Measurements from ENCODE around the gene IDH3G. TPM values are rescaled to one million over a fixed set of nuclear protein-coding genes. Genes with fewer than 3 reads are reported as not detected.

The IDH3G gene
- total RNA-seq, 1 experiment from 2014 or later = 43.2 TPM

DNA sequence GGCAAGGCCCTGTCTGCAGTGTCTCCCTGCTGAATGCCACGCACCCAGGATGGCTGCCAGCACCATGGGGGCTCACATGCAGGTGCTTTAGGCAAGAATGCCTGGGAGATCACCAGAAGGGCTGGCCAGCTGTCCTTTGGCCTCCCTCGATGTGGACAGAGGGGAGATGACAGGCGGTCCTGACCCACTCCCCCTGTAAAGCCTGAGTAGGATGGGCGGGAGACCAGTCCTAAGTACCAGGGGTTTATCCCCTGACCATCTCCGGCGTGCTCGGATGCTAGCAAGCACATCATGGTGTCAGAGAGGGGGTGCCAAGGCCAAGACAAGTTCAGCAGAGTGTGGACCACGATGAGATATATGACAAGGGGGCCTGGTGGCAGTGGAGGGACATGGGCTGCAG, 30.9 kb upstream of the IDH3G start:
- Histone ChIP-seq H3T11ph (ENCODE audit: low read length) (no peak overlapping the region), H3K4me1 (ENCODE audit: insufficient read depth, low read length) (peaks cover 3% of the 10 kb centered on the region; the same call in 1 of the 2 replicates), H3K23me2 (ENCODE audit: insufficient read length, low read depth, low read length, poor library complexity, severe bottlenecking) (peaks cover 5% of the 10 kb centered on the region), H3K18ac (ENCODE audit: insufficient read length, low read depth, low read length) (no peak overlapping the region), H3K14ac (ENCODE audit: insufficient read depth, low read length) (no peak overlapping the region), H4K8ac (replicated peaks; ENCODE audit: insufficient read length, low read depth, low read length) (no peak overlapping the region), H4K5ac (ENCODE audit: insufficient read length, low read depth, low read length) (no peak overlapping the region), H2BK20ac (ENCODE audit: low read depth, low read length, poor library complexity, severe bottlenecking) (no peak overlapping the region), H2AFZ (ENCODE audit: low read length) (no peak overlapping the region), H3K9ac (ENCODE audit: extremely low read depth, insufficient read length, low read length) (no peak overlapping the region), H3K9me3 (ENCODE audit: control insufficient read depth, low read depth, low read length) (peaks cover 10% of the 10 kb centered on the region), H3K27ac (ENCODE audit: insufficient read length, low read depth, low read length) (no peak overlapping the region), H4K20me1 (ENCODE audit: control insufficient read depth, insufficient read depth, insufficient read length) (no peaks in the 10 kb centered on the region), H2BK5ac (ENCODE audit: insufficient read length, low read length) (no peak overlapping the region), H3K79me1 (ENCODE audit: insufficient read depth, low read depth, low read length, poor library complexity, severe bottlenecking) (no peaks in the 10 kb centered on the region), H2BK12ac (ENCODE audit: insufficient read length, low read depth, low read length) (no peak overlapping the region), H2BK120ac (ENCODE audit: low read depth, low read length, poor library complexity, severe bottlenecking) (no peak overlapping the region), H3K79me2 (ENCODE audit: insufficient read depth, low read length) (peaks cover 45% of the 10 kb centered on the region; the same call in 1 of the 2 replicates), H3K4me2 (ENCODE audit: insufficient read depth, insufficient read length, low read length) (no peak overlapping the region), H4K91ac (ENCODE audit: insufficient read length, low read depth, low read length) (no peak overlapping the region), H3K56ac (ENCODE audit: insufficient read length, low read depth, low read length) (no peak overlapping the region), H2BK15ac (ENCODE audit: low read depth, low read length) (no peak overlapping the region), H3K27me3 (ENCODE audit: insufficient read depth, low read length) (no peaks in the 10 kb centered on the region), H3K4ac (ENCODE audit: low read depth, low read length) (no peak overlapping the region), H2AK5ac (ENCODE audit: insufficient read length, low read length) (no peak overlapping the region), H3K23ac (ENCODE audit: insufficient read length, low read depth, low read length) (no peak overlapping the region)
- Mint-ChIP-seq H3K9me3 (peaks cover 61 to 73% of the 10 kb centered on the region in 2 experiments), H3K4me1 (peaks cover 36 to 39% of the 10 kb centered on the region in 2 experiments), H3K27ac (peak overlapping the region in 1 of 3 experiments; percentile 31; a peak in 1 of 7 replicates), H3K36me3 (ENCODE audit: insufficient read depth in 1 of 3, low read depth in 3 of 3) (peaks cover 15 to 24% (median 17%) of the 10 kb centered on the region in 3 experiments), H3K4me3 (peak overlapping the region in 1 of 2 experiments; percentile 32; a peak in 1 of 5 replicates), H3K27me3 (ENCODE audit: low read depth) (no peaks in the 10 kb centered on the region; the same call in 1 of the 2 replicates)
- WGBS (ENCODE audit: extremely low coverage, insufficient read length, low lambda C conversion rate) = no CpG with 5 or more reads among the region's 8 CpGs
- no peak for TF ChIP-seq CTCF (conservative IDR thresholded peaks at IDR 0.05)
- no peak for DNase-seq

Data from H9 (cell line).